Inflammatory macrophage treated with lipopolysaccharide for 4 hours (primary cell): ENCODE measurements around the gene CHEK1.
"Not testable (repeated sequence)": the region's sequence is repeated elsewhere in the genome, so short reads cannot be mapped to it uniquely, and the experiment has no call there.

Source experiments
- DNase-seq: peaks from one replicate; pipeline ENCODE4 v3.0.0-alpha.2; 2020

Gene CHEK1

GRCh38 chr11:125701018-125701610 lies 76.2 kb downstream of the CHEK1 start:
- DNase-seq: no peak

GRCh38 chr11:125701858-125702621 lies 77.1 kb downstream of the CHEK1 start:
- DNase-seq: no peak

- DNase-seq: not testable (repeated sequence)
Observed at GRCh38 chr11:125704686-125705085, 79.7 kb downstream of the CHEK1 start.

GRCh38 chr11:125720781-125721180 lies 95.8 kb downstream of the CHEK1 start:
- no peak for DNase-seq

- DNase-seq: no peak
Observed at GRCh38 chr11:125724125-125724524, 99.2 kb downstream of the CHEK1 start.
